Spleen (tissue), 11 donors: ENCODE data around the gene BBS9. TPM values are rescaled to one million over a fixed set of nuclear protein-coding genes. Genes with fewer than 3 reads are reported as not detected.
A peak's percentile ranks its signal among the peaks of the same experiment; 100 is the strongest.

ENCODE experiments used
- DNase-seq: peaks from one replicate; pipeline ENCODE4 v3.0.0-alpha.2; 2020
- H3K27ac ChIP-seq, 8 donors: fragments of 200-600 bp; sonication (generic) in 7 of 8; 1 replicate in 4 of 8; 2 replicates in 4 of 8; pipeline versions ENCODE4 v1.5.0 to v1.8.0; 2016 to 2021; ENCODE audit warnings: inconsistent platforms in 4 of 8, mild to moderate bottlenecking in 4 of 8, moderate library complexity in 1 of 8
- H3K27me3 ChIP-seq, 7 donors: fragments of 200-600 bp; sonication (generic) in 6 of 7; replicated peaks in 1 of 7; 1 replicate in 4 of 7; 2 replicates in 3 of 7; pipeline versions ENCODE4 v1.5.0 to v1.8.0; 2016 to 2021; ENCODE audit warnings: inconsistent platforms in 3 of 7, mild to moderate bottlenecking in 1 of 7
- H3K36me3 ChIP-seq, 6 donors: fragments of 200-600 bp; sonication (generic) in 5 of 6; 1 replicate in 4 of 6; 2 replicates in 2 of 6; pipeline versions ENCODE4 v1.5.0 to v1.8.0; 2016 to 2021; ENCODE audit warnings: inconsistent platforms in 2 of 6
- H3K4me1 ChIP-seq, 6 donors: fragments of 200-600 bp; sonication (generic) in 5 of 6; 1 replicate in 3 of 6; 2 replicates in 3 of 6; pipeline versions ENCODE4 v1.5.0 to v1.8.0; 2016 to 2021; ENCODE audit warnings: inconsistent platforms in 3 of 6
- H3K4me3 ChIP-seq, 8 donors: fragments of 200-600 bp; sonication (generic) in 7 of 8; 1 replicate in 4 of 8; 2 replicates in 4 of 8; pipeline versions ENCODE4 v1.5.0 to v1.8.0; 2016 to 2021; ENCODE audit warnings: inconsistent platforms in 4 of 8, mild to moderate bottlenecking in 4 of 8, moderate library complexity in 2 of 8
- H3K9me3 ChIP-seq, 8 donors: fragments of 200-600 bp; sonication (generic) in 7 of 8; 1 replicate in 4 of 8; 2 replicates in 4 of 8; pipeline versions ENCODE4 v1.5.0 to v1.8.0; 2016 to 2021; ENCODE audit warnings: inconsistent platforms in 4 of 8
- POLR2A ChIP-seq, 3 donors: fragments of 450-650 bp; IDR thresholded peaks; one replicate each; pipeline ENCODE4 v1.5.1; 2017; ENCODE audit warnings: antibody characterized with exemption in 3 of 3, mild to moderate bottlenecking in 1 of 3
- POLR2AphosphoS5 ChIP-seq, 3 donors: sonication (generic); formaldehyde crosslinking; IDR thresholded peaks; one replicate each; pipeline ENCODE4 v1.5.1; 2017; ENCODE audit warnings: antibody characterized with exemption in 3 of 3
- WGBS, 5 donors: extraction: QIAGEN DNeasy Blood & Tissue Kit in 3 of 5; methylation state at CpG; one replicate each; pipeline versions ENCODE4 v1.1.5 to v1.1.7; 2013 to 2018; 5-methylcytosine and 5-hydroxymethylcytosine counted together
- intact Hi-C: fragments of 100-400 bp; cut with DNase I; formaldehyde crosslinking; loops from one replicate; pipeline ENCODE4 v1.15.0; 2023; ENCODE audit warnings: low total_unique reads
- polyA plus RNA-seq, 3 donors: library from polyadenylated mRNA; stranded (reverse); fragments of 200-250 nt; gene quantifications; one replicate each; pipeline ENCODE4 v1.2.1, GENCODE V29; 2013
- total RNA-seq, 7 donors: library from RNA; depleted of rRNA in 3 of 7; stranded (reverse); fragments of >200 nt in 3 of 7; fragmentation: NEBNext Ultra II Directional in 4 of 7; extraction: Animal tissue kit (Norgen Biotek cat#: 25700) in 4 of 7; gene quantifications; one replicate each; pipeline versions ENCODE4 v1.1.0 to v1.2.1, GENCODE V29; 2016 to 2021
- TF ChIP-seq, protein P1 (sequence below), 11 experiments: fragments of 200-600 bp in 7 of 11; fragments of 450-650 bp in 4 of 11; sonication (generic) in 4 of 11; IDR thresholded peaks in 8 of 11; conservative IDR thresholded peaks in 3 of 11; 1 replicate in 7 of 11; 2 replicates in 4 of 11; pipeline versions ENCODE4 v1.4.0 to v1.8.0; 2016 to 2021; ENCODE audit warnings: antibody characterized with exemption in 11 of 11, inconsistent platforms in 4 of 11, mild to moderate bottlenecking in 1 of 11
- donor health status: healthy with polysubstance abuse.
- donor health status: DM: no; HTN: no; CAD: no; lungs with moderate emphysema.
- donor health status: DM: no; HTN: no; CAD: no.
- donor health status: Bipolar disorder and iron deficiency.
- donor health status: healthy.
- donor health status: DM: no; HTN: no; CAD: no.
- donor health status: DM: yes; HTN: yes; CAD: no.

The BBS9 gene
- total and polyA plus RNA-seq, 10 donors: 2.3 to 44.1 (median 25.3) TPM

GRCh38 chr7:33118383-33118782, 11.0 kb upstream of the BBS9 start:
- whole genome bisulfite sequencing, 5 donors: 89 to 97% (median 96%) methylated on average over 3 of the region's 3 CpGs
- Histone ChIP-seq H3K27me3 (no peaks in the 10 kb centered on the region), H3K4me1 (no peaks in the 10 kb centered on the region), H3K36me3 (no peaks in the 10 kb centered on the region), H3K9me3 (peaks cover 0 to 17% (median 14%) of the 10 kb centered on the region in 8 donors), H3K27ac (no peak overlapping the region), H3K4me3 (no peak overlapping the region)
- no peak for DNase-seq
- TF ChIP-seq POLR2AphosphoS5 (IDR thresholded peaks at IDR 0.05) (no peak), POLR2A (IDR thresholded peaks at IDR 0.05) (no peak)
- TF ChIP-seq, protein P1, sequence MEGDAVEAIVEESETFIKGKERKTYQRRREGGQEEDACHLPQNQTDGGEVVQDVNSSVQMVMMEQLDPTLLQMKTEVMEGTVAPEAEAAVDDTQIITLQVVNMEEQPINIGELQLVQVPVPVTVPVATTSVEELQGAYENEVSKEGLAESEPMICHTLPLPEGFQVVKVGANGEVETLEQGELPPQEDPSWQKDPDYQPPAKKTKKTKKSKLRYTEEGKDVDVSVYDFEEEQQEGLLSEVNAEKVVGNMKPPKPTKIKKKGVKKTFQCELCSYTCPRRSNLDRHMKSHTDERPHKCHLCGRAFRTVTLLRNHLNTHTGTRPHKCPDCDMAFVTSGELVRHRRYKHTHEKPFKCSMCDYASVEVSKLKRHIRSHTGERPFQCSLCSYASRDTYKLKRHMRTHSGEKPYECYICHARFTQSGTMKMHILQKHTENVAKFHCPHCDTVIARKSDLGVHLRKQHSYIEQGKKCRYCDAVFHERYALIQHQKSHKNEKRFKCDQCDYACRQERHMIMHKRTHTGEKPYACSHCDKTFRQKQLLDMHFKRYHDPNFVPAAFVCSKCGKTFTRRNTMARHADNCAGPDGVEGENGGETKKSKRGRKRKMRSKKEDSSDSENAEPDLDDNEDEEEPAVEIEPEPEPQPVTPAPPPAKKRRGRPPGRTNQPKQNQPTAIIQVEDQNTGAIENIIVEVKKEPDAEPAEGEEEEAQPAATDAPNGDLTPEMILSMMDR (IDR thresholded peaks at IDR 0.05 in 8 of 11, conservative IDR thresholded peaks at IDR 0.05 in 3 of 11): no peak
- intact Hi-C loops: no loop called here

GRCh38 chr7:33127085-33127484, 2.3 kb upstream of the BBS9 start:
- Histone ChIP-seq H3K27me3 (no peaks in the 10 kb centered on the region), H3K9me3 (no peaks in the 10 kb centered on the region), H3K27ac (no peak overlapping the region), H3K4me1 (peaks cover 8 to 33% (median 24%) of the 10 kb centered on the region in 6 donors), H3K36me3 (no peaks in the 10 kb centered on the region), H3K4me3 (no peak overlapping the region)
- DNase-seq: no peak
- 65 to 85% (median 71%) methylated on average over 2 of the region's 2 CpGs for WGBS, 5 donors
- TF ChIP-seq, protein P1 (IDR thresholded peaks at IDR 0.05 in 8 of 11, conservative IDR thresholded peaks at IDR 0.05 in 3 of 11): no peak
- TF ChIP-seq POLR2AphosphoS5 (IDR thresholded peaks at IDR 0.05) (no peak), POLR2A (IDR thresholded peaks at IDR 0.05) (no peak)
- intact Hi-C loops: no loop called here

DNA sequence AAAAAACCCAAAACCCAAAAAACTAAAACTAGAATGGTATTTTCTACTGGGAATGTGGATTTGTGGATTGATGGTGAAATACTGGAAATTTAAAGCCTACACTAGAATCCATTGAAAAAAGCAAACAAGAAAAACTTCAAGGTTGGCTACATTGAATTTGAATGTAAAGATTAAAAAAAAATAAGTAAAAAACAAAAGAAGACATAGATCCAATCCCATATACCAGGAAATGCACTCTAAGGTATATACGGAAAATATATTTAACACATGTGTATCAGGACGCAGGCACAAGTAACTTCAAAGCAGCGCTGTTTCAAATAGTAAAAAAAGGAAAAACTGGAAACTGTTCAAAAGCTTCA, 754 bp upstream of the BBS9 start:
- Histone ChIP-seq H3K36me3 (no peaks in the 10 kb centered on the region), H3K4me3 (peak overlapping the region; percentile 54 to 89 (median 74)), H3K9me3 (peaks cover 0 to under 1% (median 0%) of the 10 kb centered on the region in 8 donors), H3K27ac (peak overlapping the region; percentile 71 to 93 (median 90)), H3K27me3 (no peaks in the 10 kb centered on the region), H3K4me1 (peaks cover 8 to 34% (median 27%) of the 10 kb centered on the region in 6 donors)
- no peak for DNase-seq
- 0 to 2% (median 0%) methylated on average over 3 of the region's 3 CpGs for WGBS, 5 donors
- TF ChIP-seq, protein P1 (IDR thresholded peaks at IDR 0.05 in 8 of 11, conservative IDR thresholded peaks at IDR 0.05 in 3 of 11): no peak
- no peak for TF ChIP-seq POLR2A (IDR thresholded peaks at IDR 0.05)
- no peak for TF ChIP-seq POLR2AphosphoS5 (IDR thresholded peaks at IDR 0.05)
- intact Hi-C loops: no loop called here

DNA sequence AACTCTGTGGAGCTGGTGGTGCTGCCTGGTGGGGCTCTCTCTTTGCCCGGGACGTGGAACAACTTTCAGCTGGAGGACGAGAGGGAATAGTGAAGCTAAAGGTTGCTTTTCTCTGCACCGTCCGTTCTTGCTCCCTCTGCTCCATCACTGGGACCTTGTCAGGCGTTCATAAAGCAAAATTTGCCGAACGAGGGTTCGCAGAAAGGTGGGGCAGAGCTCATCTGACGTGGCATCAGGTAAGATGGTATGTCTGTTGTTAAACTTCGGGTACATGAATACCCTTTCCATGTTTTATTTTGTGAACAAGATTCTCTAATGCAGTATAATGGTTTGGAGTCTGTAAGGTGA, 416 bp downstream of the BBS9 start:
- TF ChIP-seq POLR2A (IDR thresholded peaks at IDR 0.05) (no peak), POLR2AphosphoS5 (IDR thresholded peaks at IDR 0.05) (no peak)
- TF ChIP-seq, protein P1 (IDR thresholded peaks at IDR 0.05 in 8 of 11, conservative IDR thresholded peaks at IDR 0.05 in 3 of 11): no peak
- H3K27me3 ChIP-seq: no peaks in the 10 kb centered on the region
- H3K27ac ChIP-seq: peak overlapping the region; percentile 71 to 93 (median 90)
- peaks cover 8 to 34% (median 27%) of the 10 kb centered on the region in 6 donors for H3K4me1 ChIP-seq
- intact Hi-C loops: no loop called here
- no peak for DNase-seq
- 0 to 1% (median 0%) methylated on average over 9 to 11 of the region's 11 CpGs for WGBS, 5 donors
- H3K9me3 ChIP-seq: peaks cover 0 to 12% (median 4%) of the 10 kb centered on the region in 8 donors
- H3K4me3 ChIP-seq: peak overlapping the region; percentile 54 to 89 (median 74)
- no peaks in the 10 kb centered on the region for H3K36me3 ChIP-seq
